GM12878 (cell line): ENCODE results near the gene KDSR. TPM values are rescaled to one million over a fixed set of nuclear protein-coding genes. Genes with fewer than 3 reads are reported as not detected.

Source experiments
- IKZF1 ChIP-seq: fragments of 450-650 bp; conservative IDR thresholded peaks from 2 replicates; pipeline ENCODE4 v1.6.1; 2017; ENCODE audit warnings: antibody characterized with exemption, mild to moderate bottlenecking
- IKZF2 ChIP-seq, 2 experiments: fragments of 450-650 bp; IDR thresholded peaks; 2 replicates each; pipeline ENCODE4 v1.6.1; 2017; ENCODE audit warnings: mild to moderate bottlenecking in 2 of 2, moderate library complexity in 2 of 2
- MXI1 ChIP-seq: fragments of 150-350 bp; IDR thresholded peaks from 2 replicates; pipeline ENCODE4 v1.6.1; 2011; ENCODE audit warnings: low read depth, mild to moderate bottlenecking, inconsistent platforms, low read length, improper control_type of control experiment
- NFIC ChIP-seq: IDR thresholded peaks from 2 replicates; pipeline ENCODE4 v1.6.1; 2012; ENCODE audit warnings: low read depth, mild to moderate bottlenecking, inconsistent platforms, low read length, moderate library complexity
- PML ChIP-seq: IDR thresholded peaks from 2 replicates; pipeline ENCODE4 v1.6.1; 2012; ENCODE audit warnings: low read length, inconsistent platforms
- SRF ChIP-seq, 2 experiments: IDR thresholded peaks; 2 replicates each; pipeline ENCODE4 v1.6.1; 2011; ENCODE audit warnings: low read depth in 2 of 2, low read length in 2 of 2, mild to moderate bottlenecking in 1 of 2, moderate library complexity in 1 of 2
- TCF7 ChIP-seq: IDR thresholded peaks from 2 replicates; pipeline ENCODE4 v1.6.1; 2014; ENCODE audit warnings: antibody characterized with exemption, borderline replicate concordance
- polyA plus RNA-seq, 11 experiments: library from polyadenylated mRNA; depleted of rRNA in 4 of 11; unstranded in 6 of 11; stranded (reverse) in 5 of 11; fragments of >200 nt; fragmentation: Nextera tagmentation in 4 of 11; fragmentation: Illumina TruSeq in 1 of 11; extraction: Ambion mirVana in 4 of 11; extraction: Trizol in 1 of 11; gene quantifications; 1 replicate in 1 of 11; 2 replicates in 10 of 11; pipeline versions ENCODE4 v1.2.1 to v1.2.3, GENCODE V29; 2011 to 2016; ENCODE audit warnings: inconsistent platforms in 2 of 11, missing spikeins in 2 of 11, low read depth in 1 of 11
- total RNA-seq, 4 experiments: library from RNA; depleted of rRNA in 3 of 4; stranded (reverse); fragments of >200 nt in 3 of 4; fragmentation: Illumina TruSeq in 1 of 4; extraction: Trizol in 1 of 4; gene quantifications; 2 replicates each; pipeline versions ENCODE4 v1.2.1 to v1.2.3, GENCODE V29; 2013 to 2021
- TF ChIP-seq, protein P1 (sequence below): fragments of 450-650 bp; formaldehyde crosslinking; IDR thresholded peaks from 2 replicates; pipeline ENCODE4 v1.5.0; 2022; ENCODE audit warnings: mild to moderate bottlenecking, missing genetic modification characterization
- TF ChIP-seq, protein P2 (sequence below): fragments of 150-350 bp; IDR thresholded peaks from 2 replicates; pipeline ENCODE4 v1.6.1; 2014; ENCODE audit warnings: mild to moderate bottlenecking, low read depth, low read length
- TF ChIP-seq, protein P3 (sequence below): fragments of 450-650 bp; IDR thresholded peaks from 2 replicates; pipeline ENCODE4 v1.6.1; 2016; ENCODE audit warnings: mild to moderate bottlenecking
- TF ChIP-seq, protein P4 (sequence below): IDR thresholded peaks from 2 replicates; pipeline ENCODE4 v1.6.1; 2012; ENCODE audit warnings: low read depth, low read length, improper control_type of control experiment

Gene KDSR
- total and polyA plus RNA-seq, 10 of the 15 experiments (the other 5 are each of a cell fraction or from before 2014, with no cell fraction given) = 5.2 to 25.9 (median 14.3) TPM

DNA sequence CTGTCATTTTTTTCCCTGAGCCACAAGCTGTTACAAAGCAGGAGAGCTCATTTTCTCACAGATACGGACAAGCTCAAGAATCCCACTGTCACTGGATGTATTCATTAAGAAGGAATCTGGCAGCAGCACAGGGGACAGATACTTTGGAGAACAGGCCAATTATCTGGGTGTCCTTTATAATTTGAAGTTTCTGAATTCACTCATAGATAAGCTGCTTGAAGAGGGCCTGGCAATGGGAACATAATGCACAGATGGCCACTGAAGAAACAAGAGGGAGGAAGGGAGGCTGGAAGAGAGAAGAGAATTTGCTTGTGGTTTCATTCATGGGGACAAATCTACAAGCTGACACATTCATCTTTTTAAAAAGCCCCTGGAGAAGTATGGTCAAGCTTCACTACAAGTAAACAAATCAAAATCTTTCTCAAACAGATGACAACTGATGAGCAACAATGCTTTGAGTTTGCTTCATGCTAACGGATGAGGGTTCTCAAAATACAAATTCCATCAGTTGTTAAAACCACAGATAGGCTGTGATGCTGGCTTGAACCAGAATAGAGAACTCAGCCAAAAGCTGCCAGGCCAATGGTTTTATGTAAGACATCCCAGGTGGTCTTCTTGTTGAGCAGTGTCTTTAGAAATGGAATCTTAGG, 59.3 kb downstream of the KDSR start (continued):
- no peak for TF ChIP-seq MXI1
- TF ChIP-seq NFIC = 0 out of 2 replicates have a peak, but pooled peaks have one; percentile 6
- no peak for TF ChIP-seq SRF (IDR thresholded peaks at IDR 0.05; ENCODE audit: low read depth in 2 of 2, low read length in 2 of 2)
- TF ChIP-seq, protein P1, sequence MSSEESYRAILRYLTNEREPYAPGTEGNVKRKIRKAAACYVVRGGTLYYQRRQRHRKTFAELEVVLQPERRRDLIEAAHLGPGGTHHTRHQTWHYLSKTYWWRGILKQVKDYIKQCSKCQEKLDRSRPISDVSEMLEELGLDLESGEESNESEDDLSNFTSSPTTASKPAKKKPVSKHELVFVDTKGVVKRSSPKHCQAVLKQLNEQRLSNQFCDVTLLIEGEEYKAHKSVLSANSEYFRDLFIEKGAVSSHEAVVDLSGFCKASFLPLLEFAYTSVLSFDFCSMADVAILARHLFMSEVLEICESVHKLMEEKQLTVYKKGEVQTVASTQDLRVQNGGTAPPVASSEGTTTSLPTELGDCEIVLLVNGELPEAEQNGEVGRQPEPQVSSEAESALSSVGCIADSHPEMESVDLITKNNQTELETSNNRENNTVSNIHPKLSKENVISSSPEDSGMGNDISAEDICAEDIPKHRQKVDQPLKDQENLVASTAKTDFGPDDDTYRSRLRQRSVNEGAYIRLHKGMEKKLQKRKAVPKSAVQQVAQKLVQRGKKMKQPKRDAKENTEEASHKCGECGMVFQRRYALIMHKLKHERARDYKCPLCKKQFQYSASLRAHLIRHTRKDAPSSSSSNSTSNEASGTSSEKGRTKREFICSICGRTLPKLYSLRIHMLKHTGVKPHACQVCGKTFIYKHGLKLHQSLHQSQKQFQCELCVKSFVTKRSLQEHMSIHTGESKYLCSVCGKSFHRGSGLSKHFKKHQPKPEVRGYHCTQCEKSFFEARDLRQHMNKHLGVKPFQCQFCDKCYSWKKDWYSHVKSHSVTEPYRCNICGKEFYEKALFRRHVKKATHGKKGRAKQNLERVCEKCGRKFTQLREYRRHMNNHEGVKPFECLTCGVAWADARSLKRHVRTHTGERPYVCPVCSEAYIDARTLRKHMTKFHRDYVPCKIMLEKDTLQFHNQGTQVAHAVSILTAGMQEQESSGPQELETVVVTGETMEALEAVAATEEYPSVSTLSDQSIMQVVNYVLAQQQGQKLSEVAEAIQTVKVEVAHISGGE = no peak
- no peak for TF ChIP-seq TCF7
- no peak for TF ChIP-seq PML
- TF ChIP-seq, protein P2, sequence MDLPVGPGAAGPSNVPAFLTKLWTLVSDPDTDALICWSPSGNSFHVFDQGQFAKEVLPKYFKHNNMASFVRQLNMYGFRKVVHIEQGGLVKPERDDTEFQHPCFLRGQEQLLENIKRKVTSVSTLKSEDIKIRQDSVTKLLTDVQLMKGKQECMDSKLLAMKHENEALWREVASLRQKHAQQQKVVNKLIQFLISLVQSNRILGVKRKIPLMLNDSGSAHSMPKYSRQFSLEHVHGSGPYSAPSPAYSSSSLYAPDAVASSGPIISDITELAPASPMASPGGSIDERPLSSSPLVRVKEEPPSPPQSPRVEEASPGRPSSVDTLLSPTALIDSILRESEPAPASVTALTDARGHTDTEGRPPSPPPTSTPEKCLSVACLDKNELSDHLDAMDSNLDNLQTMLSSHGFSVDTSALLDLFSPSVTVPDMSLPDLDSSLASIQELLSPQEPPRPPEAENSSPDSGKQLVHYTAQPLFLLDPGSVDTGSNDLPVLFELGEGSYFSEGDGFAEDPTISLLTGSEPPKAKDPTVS = no peak
- no peak for TF ChIP-seq IKZF1
- TF ChIP-seq, protein P3, sequence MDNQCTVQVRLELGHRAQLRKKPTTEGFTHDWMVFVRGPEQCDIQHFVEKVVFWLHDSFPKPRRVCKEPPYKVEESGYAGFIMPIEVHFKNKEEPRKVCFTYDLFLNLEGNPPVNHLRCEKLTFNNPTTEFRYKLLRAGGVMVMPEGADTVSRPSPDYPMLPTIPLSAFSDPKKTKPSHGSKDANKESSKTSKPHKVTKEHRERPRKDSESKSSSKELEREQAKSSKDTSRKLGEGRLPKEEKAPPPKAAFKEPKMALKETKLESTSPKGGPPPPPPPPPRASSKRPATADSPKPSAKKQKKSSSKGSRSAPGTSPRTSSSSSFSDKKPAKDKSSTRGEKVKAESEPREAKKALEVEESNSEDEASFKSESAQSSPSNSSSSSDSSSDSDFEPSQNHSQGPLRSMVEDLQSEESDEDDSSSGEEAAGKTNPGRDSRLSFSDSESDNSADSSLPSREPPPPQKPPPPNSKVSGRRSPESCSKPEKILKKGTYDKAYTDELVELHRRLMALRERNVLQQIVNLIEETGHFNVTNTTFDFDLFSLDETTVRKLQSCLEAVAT = no peak
- TF ChIP-seq, protein P4, sequence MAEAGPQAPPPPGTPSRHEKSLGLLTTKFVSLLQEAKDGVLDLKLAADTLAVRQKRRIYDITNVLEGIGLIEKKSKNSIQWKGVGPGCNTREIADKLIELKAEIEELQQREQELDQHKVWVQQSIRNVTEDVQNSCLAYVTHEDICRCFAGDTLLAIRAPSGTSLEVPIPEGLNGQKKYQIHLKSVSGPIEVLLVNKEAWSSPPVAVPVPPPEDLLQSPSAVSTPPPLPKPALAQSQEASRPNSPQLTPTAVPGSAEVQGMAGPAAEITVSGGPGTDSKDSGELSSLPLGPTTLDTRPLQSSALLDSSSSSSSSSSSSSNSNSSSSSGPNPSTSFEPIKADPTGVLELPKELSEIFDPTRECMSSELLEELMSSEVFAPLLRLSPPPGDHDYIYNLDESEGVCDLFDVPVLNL = no peak
- TF ChIP-seq IKZF2 (IDR thresholded peaks at IDR 0.05) = peak in 1 of 2 experiments; percentile 13; a peak in 1 of 4 replicates
- TF ChIP-seq, all 136 proteins: peak for 3
